ENCODE results near the gene SPPL2C.
A peak's percentile ranks its signal among the peaks of the same experiment; 100 is the strongest.

Gene SPPL2C

GRCh38 chr17:45812102-45812501 lies 32.6 kb upstream of the SPPL2C start:
- Histone ChIP-seq H3K9me3 (ENCODE audit: severe bottlenecking) (no peaks in the 10 kb centered on the region), H3K4me1 (ENCODE audit: insufficient read depth, poor library complexity, severe bottlenecking) (no peaks in the 10 kb centered on the region), H3K36me3 (ENCODE audit: low read depth) (no peaks in the 10 kb centered on the region), H3K27ac (ENCODE audit: poor library complexity, severe bottlenecking) (no peak overlapping the region), H3K4me3 (ENCODE audit: severe bottlenecking) (no peak overlapping the region), H3K27me3 (ENCODE audit: insufficient read depth, poor library complexity, severe bottlenecking) (no peaks in the 10 kb centered on the region)
- ATAC-seq (ENCODE audit: low read depth) = 0 out of 3 replicates have a peak, but pooled peaks have one; percentile 28
- DNase-seq (ENCODE audit: low spot score) = no peak
- peak; percentile 21 for TF ChIP-seq CTCF (IDR thresholded peaks at IDR 0.05; ENCODE audit: poor library complexity, severe bottlenecking)

DNA sequence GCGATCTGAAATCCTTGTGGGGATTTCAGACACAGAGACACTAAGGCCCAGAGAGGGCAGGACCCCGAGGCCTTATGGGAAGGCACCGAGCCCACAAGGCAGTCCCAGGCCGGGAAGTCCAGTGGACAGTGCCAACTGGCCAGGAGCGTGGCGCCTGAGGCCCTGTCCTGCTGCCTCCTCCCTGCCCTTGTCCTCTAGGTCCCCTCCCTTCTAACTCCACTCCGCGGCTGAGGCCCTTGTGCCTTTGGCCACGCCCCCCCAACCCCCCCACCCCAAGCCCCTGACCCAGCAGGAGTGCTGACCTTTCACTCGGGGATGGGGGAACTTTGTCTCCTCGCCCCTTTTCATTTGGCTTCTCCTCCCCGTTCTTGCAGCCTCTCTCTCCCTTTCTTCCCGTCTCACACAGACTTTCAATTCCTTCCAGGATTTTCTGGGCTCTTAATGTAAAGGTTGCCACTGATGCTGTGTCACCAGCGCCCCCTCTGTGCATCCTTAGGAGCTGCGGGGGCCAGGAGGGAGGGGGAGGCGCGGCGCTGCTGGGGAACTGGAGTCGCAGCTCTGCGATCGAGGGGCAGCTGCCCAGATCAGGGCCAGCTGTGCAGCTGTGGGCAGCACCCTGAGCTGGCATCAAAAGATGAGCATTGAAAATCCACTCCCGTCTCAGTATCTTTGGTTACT lies 31.5 kb upstream of the SPPL2C start:
- no peaks in the 10 kb centered on the region for H3K9me3 ChIP-seq (ENCODE audit: severe bottlenecking)
- H3K27me3 ChIP-seq (ENCODE audit: insufficient read depth, poor library complexity, severe bottlenecking) = no peaks in the 10 kb centered on the region
- H3K4me3 ChIP-seq (ENCODE audit: severe bottlenecking) = no peak overlapping the region
- no peak overlapping the region for H3K27ac ChIP-seq (ENCODE audit: poor library complexity, severe bottlenecking)
- H3K36me3 ChIP-seq (ENCODE audit: low read depth) = no peaks in the 10 kb centered on the region
- ATAC-seq (ENCODE audit: low read depth) = no peak
- no peaks in the 10 kb centered on the region for H3K4me1 ChIP-seq (ENCODE audit: insufficient read depth, poor library complexity, severe bottlenecking)
- TF ChIP-seq CTCF (IDR thresholded peaks at IDR 0.05; ENCODE audit: poor library complexity, severe bottlenecking) = no peak
- no peak for DNase-seq (ENCODE audit: low spot score)

GRCh38 chr17:45814622-45815606 lies 29.8 kb upstream of the SPPL2C start:
- Histone ChIP-seq H3K36me3 (ENCODE audit: low read depth) (no peaks in the 10 kb centered on the region), H3K4me1 (ENCODE audit: insufficient read depth, poor library complexity, severe bottlenecking) (no peaks in the 10 kb centered on the region), H3K4me3 (ENCODE audit: severe bottlenecking) (no peak overlapping the region), H3K27ac (ENCODE audit: poor library complexity, severe bottlenecking) (no peak overlapping the region), H3K27me3 (ENCODE audit: insufficient read depth, poor library complexity, severe bottlenecking) (no peaks in the 10 kb centered on the region), H3K9me3 (ENCODE audit: severe bottlenecking) (no peaks in the 10 kb centered on the region)
- no peak for ATAC-seq (ENCODE audit: low read depth)
- no peak for TF ChIP-seq CTCF (IDR thresholded peaks at IDR 0.05; ENCODE audit: poor library complexity, severe bottlenecking)
- no peak for DNase-seq (ENCODE audit: low spot score)

- TF ChIP-seq CTCF (IDR thresholded peaks at IDR 0.05; ENCODE audit: poor library complexity, severe bottlenecking) = no peak
- no peak overlapping the region for H3K4me3 ChIP-seq (ENCODE audit: severe bottlenecking)
- ATAC-seq (ENCODE audit: low read depth) (no peak), DNase-seq (ENCODE audit: low spot score) (no peak)
- no peaks in the 10 kb centered on the region for H3K9me3 ChIP-seq (ENCODE audit: severe bottlenecking)
- no peaks in the 10 kb centered on the region for H3K4me1 ChIP-seq (ENCODE audit: insufficient read depth, poor library complexity, severe bottlenecking)
- no peak overlapping the region for H3K27ac ChIP-seq (ENCODE audit: poor library complexity, severe bottlenecking)
- no peaks in the 10 kb centered on the region for H3K27me3 ChIP-seq (ENCODE audit: insufficient read depth, poor library complexity, severe bottlenecking)
- no peaks in the 10 kb centered on the region for H3K36me3 ChIP-seq (ENCODE audit: low read depth)
Observed at GRCh38 chr17:45815752-45816151, 28.9 kb upstream of the SPPL2C start.
